Breast epithelium (tissue), 4 donors: ENCODE data around the gene PMFBP1. TPM values are rescaled to one million over a fixed set of nuclear protein-coding genes. Genes with fewer than 3 reads are reported as not detected.

Experiments
- DNase-seq, 2 donors: peaks; one replicate each; pipeline ENCODE4 v3.0.0-alpha.2; 2019; ENCODE audit warnings: low spot score in 2 of 2
- H3K27ac ChIP-seq, 2 donors: fragments of 200-600 bp; sonication (generic) in 1 of 2; one replicate each; pipeline ENCODE4 v1.5.1; 2016 to 2019; ENCODE audit warnings: mild to moderate bottlenecking in 1 of 2
- H3K27me3 ChIP-seq, 2 donors: fragments of 200-600 bp; sonication (generic) in 1 of 2; one replicate each; pipeline versions ENCODE4 v1.5.1 to v1.6.0; 2017 to 2019; ENCODE audit warnings: control low read depth in 1 of 2, mild to moderate bottlenecking in 1 of 2
- H3K36me3 ChIP-seq: fragments of 200-600 bp; one replicate; pipeline ENCODE4 v1.5.1; 2019
- H3K4me1 ChIP-seq, 2 donors: fragments of 200-600 bp; sonication (generic); one replicate each; pipeline ENCODE4 v1.5.1; 2016 to 2019; ENCODE audit warnings: control low read depth in 1 of 2
- H3K4me3 ChIP-seq, 3 donors: fragments of 200-600 bp; sonication (generic); 1 replicate in 2 of 3; 2 replicates in 1 of 3; pipeline ENCODE4 v1.5.1; 2016 to 2019; ENCODE audit warnings: mild to moderate bottlenecking in 3 of 3, moderate library complexity in 2 of 3
- H3K9me3 ChIP-seq, 2 donors: fragments of 200-600 bp; sonication (generic) in 1 of 2; one replicate each; pipeline ENCODE4 v1.5.1; 2016 to 2019; ENCODE audit warnings: control low read depth in 1 of 2
- CTCF ChIP-seq, 3 donors: fragments of 450-650 bp; IDR thresholded peaks; one replicate each; pipeline ENCODE4 v1.5.1; 2016 to 2017; ENCODE audit warnings: antibody characterized with exemption in 3 of 3, mild to moderate bottlenecking in 3 of 3, moderate library complexity in 3 of 3
- POLR2A ChIP-seq: fragments of 450-650 bp; IDR thresholded peaks from one replicate; pipeline ENCODE4 v1.6.1; 2016; ENCODE audit warnings: antibody characterized with exemption, mild to moderate bottlenecking, moderate library complexity
- POLR2AphosphoS5 ChIP-seq, 3 donors: sonication (generic); formaldehyde crosslinking; IDR thresholded peaks; one replicate each; pipeline ENCODE4 v1.6.1; 2017; ENCODE audit warnings: antibody characterized with exemption in 3 of 3
- intact Hi-C: fragments of 100-400 bp; cut with DNase I; formaldehyde crosslinking; loops from one replicate; pipeline ENCODE4 v1.15.1; 2023; ENCODE audit warnings: low total_unique reads
- total RNA-seq, 3 donors: library from RNA; depleted of rRNA; stranded (reverse); fragments of >200 nt; gene quantifications; one replicate each; pipeline ENCODE4 v1.1.0, GENCODE V29; 2016

PMFBP1 gene
- total RNA-seq, 3 donors from 2014 or later = 0.33 to 2.2 (median 1.8) TPM

- Histone ChIP-seq H3K27ac (no peak overlapping the region), H3K27me3 (no peaks in the 10 kb centered on the region), H3K36me3 (no peaks in the 10 kb centered on the region), H3K4me3 (no peak overlapping the region), H3K4me1 (no peaks in the 10 kb centered on the region), H3K9me3 (no peaks in the 10 kb centered on the region)
- no peak for DNase-seq
- no peak for TF ChIP-seq POLR2AphosphoS5 (IDR thresholded peaks at IDR 0.05)
- no peak for TF ChIP-seq CTCF (IDR thresholded peaks at IDR 0.05)
- no peak for TF ChIP-seq POLR2A
- intact Hi-C loops = no loop called here
Measured at GRCh38 chr16:72142476-72142875, 29.5 kb downstream of the PMFBP1 start.

DNA sequence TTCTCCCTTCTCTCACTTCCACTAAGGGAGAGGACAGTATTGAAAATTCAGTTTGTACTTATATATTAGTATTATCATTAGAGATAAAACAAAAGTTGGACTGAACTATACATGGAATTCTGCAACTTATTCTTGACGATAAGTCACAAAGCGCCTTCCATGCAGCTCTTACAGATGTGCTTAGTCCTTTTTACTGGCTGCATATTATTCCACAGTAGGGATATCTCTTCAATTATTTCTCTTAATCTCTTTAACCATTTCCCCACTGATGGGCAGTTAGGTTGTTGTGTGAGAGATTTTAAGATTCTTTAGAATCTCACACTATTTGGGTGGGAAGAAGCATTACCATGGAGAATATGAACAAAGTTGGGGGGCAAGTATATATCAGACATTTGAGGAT, 32.0 kb downstream of the PMFBP1 start:
- no peaks in the 10 kb centered on the region for H3K9me3 ChIP-seq
- TF ChIP-seq POLR2A = no peak
- TF ChIP-seq CTCF (IDR thresholded peaks at IDR 0.05) = no peak
- TF ChIP-seq POLR2AphosphoS5 (IDR thresholded peaks at IDR 0.05) = no peak

GRCh38 chr16:72138064-72138572, 33.8 kb downstream of the PMFBP1 start:
- H3K36me3 ChIP-seq = no peaks in the 10 kb centered on the region
- no peaks in the 10 kb centered on the region for H3K4me1 ChIP-seq
- no peak overlapping the region for H3K4me3 ChIP-seq
- no peaks in the 10 kb centered on the region for H3K27me3 ChIP-seq
- no peaks in the 10 kb centered on the region for H3K9me3 ChIP-seq
- TF ChIP-seq POLR2AphosphoS5 (IDR thresholded peaks at IDR 0.05) (no peak), CTCF (IDR thresholded peaks at IDR 0.05) (no peak), POLR2A (no peak)
- no peak for DNase-seq
- H3K27ac ChIP-seq = no peak overlapping the region
- intact Hi-C loops = no loop called here

More for the DNA sequence above, 32.0 kb downstream of the PMFBP1 start:
- Histone ChIP-seq H3K36me3 (no peaks in the 10 kb centered on the region), H3K27ac (no peak overlapping the region), H3K27me3 (no peaks in the 10 kb centered on the region), H3K4me3 (no peak overlapping the region), H3K4me1 (no peaks in the 10 kb centered on the region)
- intact Hi-C loops = no loop called here
- no peak for DNase-seq

DNA sequence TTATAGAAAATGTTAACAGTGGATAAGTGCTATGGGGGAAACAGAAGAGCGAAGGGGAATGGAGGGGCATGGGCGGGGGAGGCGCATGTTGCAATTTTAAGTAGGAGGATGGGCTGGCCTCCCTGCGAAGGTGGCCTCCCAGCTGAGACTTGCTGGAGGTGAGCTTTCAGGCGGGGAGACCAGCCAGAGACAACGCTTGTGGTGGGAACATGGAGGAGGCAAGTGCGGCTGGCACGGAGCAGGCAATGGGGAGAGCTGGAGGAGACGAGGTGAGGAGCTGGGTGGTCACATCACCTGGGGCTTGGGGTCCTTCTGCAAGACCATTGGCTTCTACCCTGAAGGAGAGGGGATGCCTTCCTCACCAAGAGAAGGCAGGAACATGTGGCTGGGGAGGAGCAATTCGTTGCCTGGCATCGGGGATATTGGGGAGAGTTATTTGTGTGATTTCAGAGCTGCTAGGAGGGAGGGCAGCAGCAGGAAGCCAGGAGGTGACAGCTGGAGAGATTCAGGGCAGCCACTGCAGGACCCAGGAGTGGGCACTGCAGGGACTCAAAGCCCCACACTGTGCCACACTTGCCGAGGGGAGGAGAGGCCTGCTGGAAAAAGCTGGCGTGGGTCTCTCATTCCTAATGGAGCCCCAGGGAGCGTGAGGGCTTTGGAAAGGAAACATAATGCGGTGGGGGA, 34.4 kb downstream of the PMFBP1 start:
- Histone ChIP-seq H3K27ac (no peak overlapping the region), H3K4me3 (no peak overlapping the region), H3K4me1 (no peaks in the 10 kb centered on the region), H3K27me3 (no peaks in the 10 kb centered on the region), H3K9me3 (no peaks in the 10 kb centered on the region), H3K36me3 (no peaks in the 10 kb centered on the region)
- DNase-seq = no peak
- intact Hi-C loops = no loop called here
- TF ChIP-seq CTCF (IDR thresholded peaks at IDR 0.05) = no peak
- no peak for TF ChIP-seq POLR2AphosphoS5 (IDR thresholded peaks at IDR 0.05)
- no peak for TF ChIP-seq POLR2A

GRCh38 chr16:72134507-72134906, 37.4 kb downstream of the PMFBP1 start:
- Histone ChIP-seq H3K36me3 (no peaks in the 10 kb centered on the region), H3K27ac (no peak overlapping the region), H3K4me1 (no peaks in the 10 kb centered on the region), H3K4me3 (no peak overlapping the region), H3K27me3 (no peaks in the 10 kb centered on the region), H3K9me3 (no peaks in the 10 kb centered on the region)
- no peak for DNase-seq
- TF ChIP-seq POLR2A (no peak), CTCF (IDR thresholded peaks at IDR 0.05) (no peak), POLR2AphosphoS5 (IDR thresholded peaks at IDR 0.05) (no peak)
- intact Hi-C loops = no loop called here
